Osteocyte (in vitro differentiated cells): ENCODE data around the gene TOPORS. TPM values are rescaled to one million over a fixed set of nuclear protein-coding genes. Genes with fewer than 3 reads are reported as not detected.
A peak's percentile ranks its signal among the peaks of the same experiment; 100 is the strongest.

Experiments
- DNase-seq: peaks from one replicate; pipeline ENCODE4 v3.0.0; 2021; ENCODE audit warnings: mixed read lengths; ENCODE audit not compliant: unreplicated experiment; ENCODE audit errors: extremely low spot score
- H3K27ac Mint-ChIP-seq: one replicate; pipeline ENCODE4 v1.8.0; 2021; ENCODE audit warnings: mild to moderate bottlenecking, mixed read lengths; ENCODE audit not compliant: unreplicated experiment
- H3K27me3 Mint-ChIP-seq: one replicate; pipeline ENCODE4 v1.8.0; 2021; ENCODE audit warnings: mixed read lengths; ENCODE audit not compliant: unreplicated experiment
- H3K36me3 Mint-ChIP-seq: one replicate; pipeline ENCODE4 v1.8.0; 2021; ENCODE audit warnings: mixed read lengths; ENCODE audit not compliant: unreplicated experiment
- H3K4me1 Mint-ChIP-seq: one replicate; pipeline ENCODE4 v1.8.0; 2021; ENCODE audit warnings: mixed read lengths; ENCODE audit not compliant: unreplicated experiment
- H3K4me3 Mint-ChIP-seq: one replicate; pipeline ENCODE4 v1.8.0; 2021; ENCODE audit warnings: mild to moderate bottlenecking, moderate library complexity, mixed read lengths; ENCODE audit not compliant: unreplicated experiment
- H3K9me3 Mint-ChIP-seq: one replicate; pipeline ENCODE4 v1.8.0; 2021; ENCODE audit warnings: mixed read lengths; ENCODE audit not compliant: unreplicated experiment
- CTCF ChIP-seq: fragments of 200-600 bp; sonication (generic); IDR thresholded peaks from 2 replicates; pipeline ENCODE4 v1.5.0; 2021; ENCODE audit warnings: antibody characterized with exemption, mild to moderate bottlenecking, moderate library complexity
- total RNA-seq: library from RNA; stranded (reverse); gene quantifications from 2 replicates; pipeline ENCODE4 v1.2.1, GENCODE V29; 2021

Gene TOPORS
- total RNA-seq, 1 donor from 2014 or later: 18.4 TPM

GRCh38 chr9:32580631-32581300, 28.4 kb upstream of the TOPORS start:
- Mint-ChIP-seq H3K36me3 (no peaks in the 10 kb centered on the region), H3K27me3 (peaks cover 48% of the 10 kb centered on the region), H3K27ac (no peak overlapping the region), H3K4me3 (no peak overlapping the region), H3K4me1 (peaks cover 3% of the 10 kb centered on the region), H3K9me3 (no peaks in the 10 kb centered on the region)
- no peak for TF ChIP-seq CTCF
- DNase-seq: no peak

- peaks cover 44% of the 10 kb centered on the region for H3K27me3 Mint-ChIP-seq
- no peak overlapping the region for H3K4me3 Mint-ChIP-seq
- H3K4me1 Mint-ChIP-seq: peaks cover 2% of the 10 kb centered on the region
- DNase-seq: peak; percentile 87
- no peaks in the 10 kb centered on the region for H3K36me3 Mint-ChIP-seq
- no peak overlapping the region for H3K27ac Mint-ChIP-seq
- TF ChIP-seq CTCF: peak; percentile 97
- no peaks in the 10 kb centered on the region for H3K9me3 Mint-ChIP-seq
These were observed 27.4 kb upstream of the TOPORS start for GRCh38 chr9:32579706-32580331.

GRCh38 chr9:32578976-32579375, 26.6 kb upstream of the TOPORS start:
- H3K4me3 Mint-ChIP-seq: no peak overlapping the region

GRCh38 chr9:32577316-32577715, 24.9 kb upstream of the TOPORS start:
- H3K4me1 Mint-ChIP-seq: peaks cover 7% of the 10 kb centered on the region
- no peak overlapping the region for H3K4me3 Mint-ChIP-seq
- no peak overlapping the region for H3K27ac Mint-ChIP-seq
- DNase-seq: no peak
- TF ChIP-seq CTCF: no peak
- no peaks in the 10 kb centered on the region for H3K36me3 Mint-ChIP-seq
- peaks cover 42% of the 10 kb centered on the region for H3K27me3 Mint-ChIP-seq
- H3K9me3 Mint-ChIP-seq: no peaks in the 10 kb centered on the region

More at GRCh38 chr9:32578976-32579375, 26.6 kb upstream of the TOPORS start:
- Mint-ChIP-seq H3K9me3 (no peaks in the 10 kb centered on the region), H3K27me3 (peaks cover 42% of the 10 kb centered on the region), H3K36me3 (no peaks in the 10 kb centered on the region), H3K27ac (no peak overlapping the region), H3K4me1 (no peaks in the 10 kb centered on the region)
- no peak for TF ChIP-seq CTCF
- DNase-seq: no peak

- H3K4me1 Mint-ChIP-seq: peaks cover 22% of the 10 kb centered on the region
- no peak overlapping the region for H3K27ac Mint-ChIP-seq
- DNase-seq: no peak
- H3K27me3 Mint-ChIP-seq: peaks cover 31% of the 10 kb centered on the region
- H3K36me3 Mint-ChIP-seq: no peaks in the 10 kb centered on the region
- H3K9me3 Mint-ChIP-seq: no peaks in the 10 kb centered on the region
- no peak overlapping the region for H3K4me3 Mint-ChIP-seq
- no peak for TF ChIP-seq CTCF
These were observed 22.5 kb upstream of the TOPORS start for GRCh38 chr9:32574858-32575257.
